Measurements from ENCODE around the gene JAZF1.

DNA sequence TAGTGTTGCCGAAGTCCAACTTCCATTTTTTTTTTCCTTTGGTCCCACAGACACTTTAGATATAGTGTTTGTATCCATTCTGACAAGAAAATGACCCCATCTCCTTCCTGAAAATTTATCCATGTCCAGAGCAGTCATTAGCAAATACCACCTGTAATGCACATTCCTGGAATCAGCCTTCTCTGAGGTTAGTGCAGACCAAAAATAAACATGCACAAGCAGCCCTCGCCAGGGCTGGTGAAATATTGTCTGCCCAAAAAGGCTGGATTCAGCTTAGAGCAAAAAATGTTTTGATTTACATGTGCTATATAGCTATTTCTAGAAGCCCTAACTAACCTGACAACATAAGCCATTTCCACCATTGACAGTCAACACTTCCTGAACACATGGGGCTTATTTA, 294.9 kb downstream of the JAZF1 start:
- TF ChIP-seq, protein P1, sequence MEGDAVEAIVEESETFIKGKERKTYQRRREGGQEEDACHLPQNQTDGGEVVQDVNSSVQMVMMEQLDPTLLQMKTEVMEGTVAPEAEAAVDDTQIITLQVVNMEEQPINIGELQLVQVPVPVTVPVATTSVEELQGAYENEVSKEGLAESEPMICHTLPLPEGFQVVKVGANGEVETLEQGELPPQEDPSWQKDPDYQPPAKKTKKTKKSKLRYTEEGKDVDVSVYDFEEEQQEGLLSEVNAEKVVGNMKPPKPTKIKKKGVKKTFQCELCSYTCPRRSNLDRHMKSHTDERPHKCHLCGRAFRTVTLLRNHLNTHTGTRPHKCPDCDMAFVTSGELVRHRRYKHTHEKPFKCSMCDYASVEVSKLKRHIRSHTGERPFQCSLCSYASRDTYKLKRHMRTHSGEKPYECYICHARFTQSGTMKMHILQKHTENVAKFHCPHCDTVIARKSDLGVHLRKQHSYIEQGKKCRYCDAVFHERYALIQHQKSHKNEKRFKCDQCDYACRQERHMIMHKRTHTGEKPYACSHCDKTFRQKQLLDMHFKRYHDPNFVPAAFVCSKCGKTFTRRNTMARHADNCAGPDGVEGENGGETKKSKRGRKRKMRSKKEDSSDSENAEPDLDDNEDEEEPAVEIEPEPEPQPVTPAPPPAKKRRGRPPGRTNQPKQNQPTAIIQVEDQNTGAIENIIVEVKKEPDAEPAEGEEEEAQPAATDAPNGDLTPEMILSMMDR (IDR thresholded peaks at IDR 0.05) = no peak
- TF ChIP-seq POLR2A (IDR thresholded peaks at IDR 0.05) = no peak

Measured in testis (tissue), 2 donors.